Measurements from ENCODE around the gene RMND5B.

DNA sequence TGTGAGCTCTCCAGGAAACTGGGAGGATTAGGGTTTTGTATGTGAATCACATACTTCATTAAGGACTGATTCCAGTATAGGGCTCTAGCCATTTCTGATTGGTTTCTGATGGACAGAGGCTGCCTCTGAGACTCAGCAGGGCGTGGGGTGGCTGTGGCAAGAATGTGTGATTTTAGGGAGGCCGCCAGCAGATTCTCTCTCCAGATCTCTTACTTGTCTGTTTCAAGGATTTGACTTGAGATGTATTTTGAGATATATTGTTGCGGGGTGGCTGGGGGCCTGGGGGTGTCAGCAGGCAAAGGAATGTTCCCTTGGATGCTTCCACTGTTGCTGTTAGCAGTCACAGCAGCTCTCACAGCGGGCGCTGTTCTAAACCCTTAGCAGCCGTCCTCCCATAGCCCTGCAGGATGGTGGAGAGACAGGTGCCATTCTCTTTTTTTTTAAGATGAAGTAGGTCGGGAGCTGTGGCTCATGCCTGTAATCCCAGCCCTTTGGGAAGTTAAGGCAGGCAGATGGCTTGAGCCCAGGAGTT lies 65.5 kb downstream of the RMND5B start:
- no peak for TF ChIP-seq CTCF (IDR thresholded peaks at IDR 0.05)
- no peak for TF ChIP-seq POLR2A (IDR thresholded peaks at IDR 0.05)
